ENCODE results near the gene AJAP1. TPM values are rescaled to one million over a fixed set of nuclear protein-coding genes. Genes with fewer than 3 reads are reported as not detected.
"Not testable (repeated sequence)": the region's sequence is repeated elsewhere in the genome, so short reads cannot be mapped to it uniquely, and the experiment has no call there.

The AJAP1 gene
- total RNA-seq, 5 donors from 2014 or later (not counting 1 experiment from before 2014, with no cell fraction given), result 0.44 to 4.4 (median 0.61) TPM

- 55% methylated on average over 10 of the region's 15 CpGs for WGBS (ENCODE audit: insufficient coverage)
- H3K27me3 ChIP-seq (replicated peaks in 1 of 2; ENCODE audit: control insufficient read depth in 2 of 2, extremely low read depth in 1 of 2, insufficient read depth in 2 of 2, low read length in 1 of 2), result peaks cover 0 to 18% of the 10 kb centered on the region in 2 experiments
- no peak overlapping the region for H3K27ac ChIP-seq (ENCODE audit: low read length)
- ChIA-PET CTCF (no interaction called here), POLR2A (no interaction called here)
- no peak overlapping the region for H3K4me3 ChIP-seq (ENCODE audit: control insufficient read depth in 1 of 2, extremely low read depth in 1 of 2, low read length in 1 of 2)
- DNase-seq (no peak), ATAC-seq (replicated peaks in 1 of 4) (no peak)
- Mint-ChIP-seq H3K27me3 (peaks cover 11% of the 10 kb centered on the region in 2 donors), H3K4me3 (no peak overlapping the region), H3K36me3 (no peaks in the 10 kb centered on the region), H3K9me3 (peaks cover 0 to 9% (median 5%) of the 10 kb centered on the region in 3 donors), H3K27ac (no peak overlapping the region), H3K4me1 (no peaks in the 10 kb centered on the region)
- H3K36me3 ChIP-seq (ENCODE audit: control insufficient read depth in 2 of 2, extremely low read depth in 1 of 2, insufficient read depth in 1 of 2, low read length in 1 of 2), result no peaks in the 10 kb centered on the region
- no peaks in the 10 kb centered on the region for H3K4me1 ChIP-seq (ENCODE audit: control insufficient read depth in 1 of 2, extremely low read depth in 1 of 2, insufficient read depth in 2 of 2, low read length in 2 of 2)
- no peaks in the 10 kb centered on the region for H3K9me3 ChIP-seq
Observed at GRCh38 chr1:4614371-4615137, 39.9 kb upstream of the AJAP1 start.

GRCh38 chr1:4615138-4615470, 39.3 kb upstream of the AJAP1 start:
- ATAC-seq (replicated peaks in 1 of 4) (no peak), DNase-seq (no peak)
- Mint-ChIP-seq H3K4me3 (no peak overlapping the region), H3K4me1 (no peaks in the 10 kb centered on the region), H3K9me3 (peaks cover 0 to 4% (median 3%) of the 10 kb centered on the region in 3 donors), H3K27ac (no peak overlapping the region), H3K27me3 (peaks cover 11% of the 10 kb centered on the region in 2 donors), H3K36me3 (no peaks in the 10 kb centered on the region)
- H3K4me1 ChIP-seq (ENCODE audit: control insufficient read depth in 1 of 2, extremely low read depth in 1 of 2, insufficient read depth in 2 of 2, low read length in 2 of 2), result no peaks in the 10 kb centered on the region
- H3K27ac ChIP-seq (ENCODE audit: low read length), result no peak overlapping the region
- H3K36me3 ChIP-seq (ENCODE audit: control insufficient read depth in 2 of 2, extremely low read depth in 1 of 2, insufficient read depth in 1 of 2, low read length in 1 of 2), result no peaks in the 10 kb centered on the region
- WGBS (ENCODE audit: insufficient coverage), result 83% methylated on average over 10 of the region's 15 CpGs
- H3K4me3 ChIP-seq (ENCODE audit: control insufficient read depth in 1 of 2, extremely low read depth in 1 of 2, low read length in 1 of 2), result no peak overlapping the region
- H3K27me3 ChIP-seq (replicated peaks in 1 of 2; ENCODE audit: control insufficient read depth in 2 of 2, extremely low read depth in 1 of 2, insufficient read depth in 2 of 2, low read length in 1 of 2), result peaks cover 0 to 18% of the 10 kb centered on the region in 2 experiments
- ChIA-PET CTCF (no interaction called here), POLR2A (no interaction called here)
- H3K9me3 ChIP-seq, result no peaks in the 10 kb centered on the region

GRCh38 chr1:4615501-4615900, 38.9 kb upstream of the AJAP1 start:
- peaks cover 11% of the 10 kb centered on the region in 2 donors for H3K27me3 Mint-ChIP-seq
- WGBS (ENCODE audit: insufficient coverage), result 78% methylated on average over 8 of the region's 9 CpGs
- no peaks in the 10 kb centered on the region for H3K4me1 ChIP-seq (ENCODE audit: control insufficient read depth in 1 of 2, extremely low read depth in 1 of 2, insufficient read depth in 2 of 2, low read length in 2 of 2)
- no peaks in the 10 kb centered on the region for H3K36me3 Mint-ChIP-seq
- no peaks in the 10 kb centered on the region for H3K9me3 ChIP-seq
- CTCF ChIA-PET, result no interaction called here
- H3K4me3 ChIP-seq (ENCODE audit: control insufficient read depth in 1 of 2, extremely low read depth in 1 of 2, low read length in 1 of 2), result no peak overlapping the region
- no peaks in the 10 kb centered on the region for H3K36me3 ChIP-seq (ENCODE audit: control insufficient read depth in 2 of 2, extremely low read depth in 1 of 2, insufficient read depth in 1 of 2, low read length in 1 of 2)
- no peaks in the 10 kb centered on the region for H3K4me1 Mint-ChIP-seq
- peaks cover 0 to 18% of the 10 kb centered on the region in 2 experiments for H3K27me3 ChIP-seq (replicated peaks in 1 of 2; ENCODE audit: control insufficient read depth in 2 of 2, extremely low read depth in 1 of 2, insufficient read depth in 2 of 2, low read length in 1 of 2)
- H3K27ac ChIP-seq (ENCODE audit: low read length), result no peak overlapping the region
- ATAC-seq (replicated peaks in 1 of 4), result no peak
- no peak for DNase-seq
- no peak overlapping the region for H3K27ac Mint-ChIP-seq
- POLR2A ChIA-PET, result no interaction called here
- no peak overlapping the region for H3K4me3 Mint-ChIP-seq
- H3K9me3 Mint-ChIP-seq, result peaks cover 0 to 4% (median 2%) of the 10 kb centered on the region in 3 donors

GRCh38 chr1:4616831-4617465, 37.5 kb upstream of the AJAP1 start:
- ATAC-seq (replicated peaks in 1 of 4), result no peak
- H3K27ac Mint-ChIP-seq, result no peak overlapping the region
- Histone ChIP-seq H3K9me3 (no peaks in the 10 kb centered on the region), H3K36me3 (ENCODE audit: control insufficient read depth in 2 of 2, extremely low read depth in 1 of 2, insufficient read depth in 1 of 2, low read length in 1 of 2) (no peaks in the 10 kb centered on the region), H3K4me3 (ENCODE audit: control insufficient read depth in 1 of 2, extremely low read depth in 1 of 2, low read length in 1 of 2) (no peak overlapping the region), H3K4me1 (ENCODE audit: control insufficient read depth in 1 of 2, extremely low read depth in 1 of 2, insufficient read depth in 2 of 2, low read length in 2 of 2) (no peaks in the 10 kb centered on the region), H3K27ac (ENCODE audit: low read length) (no peak overlapping the region), H3K27me3 (replicated peaks in 1 of 2; ENCODE audit: control insufficient read depth in 2 of 2, extremely low read depth in 1 of 2, insufficient read depth in 2 of 2, low read length in 1 of 2) (peaks cover 0 to 12% of the 10 kb centered on the region in 2 experiments)
- H3K36me3 Mint-ChIP-seq, result no peaks in the 10 kb centered on the region
- peaks cover 11% of the 10 kb centered on the region in 2 donors for H3K27me3 Mint-ChIP-seq
- no peaks in the 10 kb centered on the region for H3K4me1 Mint-ChIP-seq
- ChIA-PET POLR2A (no interaction called here), CTCF (no interaction called here)
- 81% methylated on average over 15 of the region's 18 CpGs for WGBS (ENCODE audit: insufficient coverage)
- no peak for DNase-seq
- H3K4me3 Mint-ChIP-seq, result no peak overlapping the region
- H3K9me3 Mint-ChIP-seq, result no peaks in the 10 kb centered on the region

DNA sequence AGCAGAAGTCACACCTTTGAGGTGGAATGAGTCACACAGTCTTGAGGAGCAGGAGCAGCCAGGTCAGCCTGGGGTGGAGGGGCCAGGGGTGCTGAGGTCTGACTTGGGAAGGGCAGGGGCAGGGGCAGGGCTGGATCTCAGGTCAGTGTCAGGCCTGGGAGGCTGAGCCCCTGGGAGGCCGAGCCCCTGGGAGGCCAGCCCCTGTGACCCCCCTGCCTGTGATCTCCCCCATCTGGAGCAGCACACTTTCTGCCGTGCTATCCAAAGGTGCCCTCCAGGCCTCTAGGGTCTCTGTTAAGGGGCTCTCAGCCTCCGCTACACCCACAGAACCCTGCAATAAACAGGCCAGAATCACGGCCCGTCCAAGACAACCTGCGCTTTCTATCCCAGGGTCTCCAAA, 36.9 kb upstream of the AJAP1 start:
- H3K36me3 Mint-ChIP-seq, result no peaks in the 10 kb centered on the region
- POLR2A ChIA-PET, result no interaction called here
- peaks cover 0 to 12% of the 10 kb centered on the region in 2 experiments for H3K27me3 ChIP-seq (replicated peaks in 1 of 2; ENCODE audit: control insufficient read depth in 2 of 2, extremely low read depth in 1 of 2, insufficient read depth in 2 of 2, low read length in 1 of 2)
- H3K4me3 ChIP-seq (ENCODE audit: control insufficient read depth in 1 of 2, extremely low read depth in 1 of 2, low read length in 1 of 2), result no peak overlapping the region
- no peaks in the 10 kb centered on the region for H3K4me1 ChIP-seq (ENCODE audit: control insufficient read depth in 1 of 2, extremely low read depth in 1 of 2, insufficient read depth in 2 of 2, low read length in 2 of 2)
- DNase-seq (no peak), ATAC-seq (replicated peaks in 1 of 4) (no peak)
- H3K36me3 ChIP-seq (ENCODE audit: control insufficient read depth in 2 of 2, extremely low read depth in 1 of 2, insufficient read depth in 1 of 2, low read length in 1 of 2), result no peaks in the 10 kb centered on the region
- no peaks in the 10 kb centered on the region for H3K4me1 Mint-ChIP-seq
- H3K27ac ChIP-seq (ENCODE audit: low read length), result no peak overlapping the region
- no peak overlapping the region for H3K27ac Mint-ChIP-seq
- no peak overlapping the region for H3K4me3 Mint-ChIP-seq
- WGBS (ENCODE audit: insufficient coverage), result 96% methylated on average over 6 of the region's 6 CpGs
- CTCF ChIA-PET, result no interaction called here
- H3K9me3 ChIP-seq, result no peaks in the 10 kb centered on the region
- H3K27me3 Mint-ChIP-seq, result peaks cover 8 to 11% of the 10 kb centered on the region in 2 donors
- no peaks in the 10 kb centered on the region for H3K9me3 Mint-ChIP-seq

GRCh38 chr1:4618827-4619226, 35.6 kb upstream of the AJAP1 start:
- CTCF ChIA-PET, result not testable (repeated sequence)

More at GRCh38 chr1:4618827-4619226, 35.6 kb upstream of the AJAP1 start:
- H3K4me3 Mint-ChIP-seq; H3K9me3 ChIP-seq; DNase-seq; H3K9me3 Mint-ChIP-seq; ATAC-seq (replicated peaks in 1 of 4); H3K27ac ChIP-seq (ENCODE audit: low read length); H3K27ac Mint-ChIP-seq; H3K4me1 ChIP-seq (ENCODE audit: control insufficient read depth in 1 of 2, extremely low read depth in 1 of 2, insufficient read depth in 2 of 2, low read length in 2 of 2); H3K4me3 ChIP-seq (ENCODE audit: control insufficient read depth in 1 of 2, extremely low read depth in 1 of 2, low read length in 1 of 2); POLR2A ChIA-PET; H3K36me3 Mint-ChIP-seq; H3K4me1 Mint-ChIP-seq; H3K36me3 ChIP-seq (ENCODE audit: control insufficient read depth in 2 of 2, extremely low read depth in 1 of 2, insufficient read depth in 1 of 2, low read length in 1 of 2); H3K27me3 Mint-ChIP-seq: not testable (repeated sequence)
- peaks cover 0 to 17% of the 10 kb centered on the region in 2 experiments for H3K27me3 ChIP-seq (replicated peaks in 1 of 2; ENCODE audit: control insufficient read depth in 2 of 2, extremely low read depth in 1 of 2, insufficient read depth in 2 of 2, low read length in 1 of 2)
- WGBS (ENCODE audit: insufficient coverage), result no CpG with 5 or more reads among the region's 3 CpGs

All from T-cell (primary cell).